Measurements from ENCODE around the gene KCNK17.

The KCNK17 gene

DNA sequence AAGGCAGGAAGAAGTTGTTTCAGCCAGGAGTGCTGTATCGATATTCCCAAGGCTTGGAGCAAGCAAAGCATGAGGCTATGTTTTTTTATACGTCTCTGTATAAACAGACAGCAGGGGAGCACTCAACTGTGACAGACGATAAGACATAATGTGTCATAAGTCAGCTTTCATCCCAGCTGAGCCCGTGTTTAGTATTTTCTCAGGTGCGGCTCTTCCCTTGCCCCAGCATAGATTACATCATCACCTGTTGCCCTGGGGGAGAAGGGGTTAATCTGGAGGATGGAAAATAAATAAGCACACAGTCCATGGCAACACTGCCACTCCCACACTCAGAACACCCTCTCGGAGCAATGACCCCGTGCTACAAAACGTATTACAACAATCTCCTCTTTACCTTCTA is 62.8 kb downstream of the KCNK17 start:
- no peaks in the 10 kb centered on the region for H3K36me3 Mint-ChIP-seq (ENCODE audit: low read depth)
- H3K27ac Mint-ChIP-seq, result no peak overlapping the region
- peaks cover 13% of the 10 kb centered on the region for H3K27me3 Mint-ChIP-seq
- H3K9me3 Mint-ChIP-seq, result no peaks in the 10 kb centered on the region
- no peak for DNase-seq
- peaks cover 15% of the 10 kb centered on the region for H3K4me1 Mint-ChIP-seq (ENCODE audit: low read depth)
- H3K4me3 Mint-ChIP-seq, result no peak overlapping the region

DNA sequence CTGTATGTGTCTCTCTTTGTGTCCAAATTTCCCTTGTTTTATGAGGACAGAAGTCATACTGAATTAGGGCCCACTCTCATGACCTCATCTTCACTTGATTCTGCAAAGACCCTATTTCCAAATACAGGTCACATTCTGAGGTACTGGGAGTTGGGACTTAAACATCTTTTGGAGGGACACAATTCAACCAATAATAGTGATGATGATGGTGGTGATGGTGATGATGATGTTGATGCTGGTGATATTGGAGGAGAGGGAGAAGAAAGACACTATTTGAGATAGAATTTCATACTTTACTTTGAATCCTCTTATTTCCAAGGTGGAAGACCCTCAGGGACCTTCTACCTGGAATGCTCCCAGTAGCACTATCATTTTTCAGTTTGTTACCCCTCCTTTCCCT is 63.7 kb downstream of the KCNK17 start:
- peaks cover 11% of the 10 kb centered on the region for H3K27me3 Mint-ChIP-seq
- no peak overlapping the region for H3K27ac Mint-ChIP-seq
- H3K4me3 Mint-ChIP-seq, result no peak overlapping the region
- H3K9me3 Mint-ChIP-seq, result no peaks in the 10 kb centered on the region
- H3K4me1 Mint-ChIP-seq (ENCODE audit: low read depth), result peaks cover 13% of the 10 kb centered on the region
- no peak for DNase-seq
- no peaks in the 10 kb centered on the region for H3K36me3 Mint-ChIP-seq (ENCODE audit: low read depth)

DNA sequence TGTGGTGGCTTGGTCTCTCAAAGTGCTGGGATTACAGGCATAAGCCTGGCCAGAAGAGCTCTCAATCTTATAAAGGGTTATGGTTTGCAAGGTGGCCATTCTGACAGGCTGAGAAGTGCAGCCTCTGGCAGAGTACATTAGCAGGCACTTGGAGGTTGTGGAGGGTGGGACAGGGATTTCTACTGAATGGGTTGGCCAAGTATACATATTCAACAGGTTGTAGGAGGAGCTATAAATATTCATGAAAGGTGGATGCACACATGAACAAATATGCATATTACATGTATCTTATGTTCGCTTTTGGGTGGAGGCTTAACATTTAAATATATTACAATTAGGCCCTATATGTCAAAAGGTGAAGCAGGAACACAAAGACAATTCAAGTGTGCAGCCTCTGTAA is 64.9 kb downstream of the KCNK17 start:
- H3K36me3 Mint-ChIP-seq (ENCODE audit: low read depth), result no peaks in the 10 kb centered on the region
- H3K4me1 Mint-ChIP-seq (ENCODE audit: low read depth), result peaks cover 6% of the 10 kb centered on the region
- no peak overlapping the region for H3K27ac Mint-ChIP-seq
- no peak for DNase-seq
- peaks cover 11% of the 10 kb centered on the region for H3K27me3 Mint-ChIP-seq
- H3K4me3 Mint-ChIP-seq, result no peak overlapping the region
- no peaks in the 10 kb centered on the region for H3K9me3 Mint-ChIP-seq
